AG04450 (cell line): ENCODE measurements around the gene RPL21. TPM values are rescaled to one million over a fixed set of nuclear protein-coding genes. Genes with fewer than 3 reads are reported as not detected.

Source experiments
- CTCF ChIA-PET: fragments of 300-600, 350-600 bp; formaldehyde crosslinking; extraction: SDS; loops from one replicate; lab custom pipeline; 2022; ENCODE audit warnings: antibody characterized with exemption, inconsistent platforms; lab: Charles Lee
- POLR2A ChIA-PET: fragments of 350-600 bp; formaldehyde crosslinking; extraction: SDS; loops from one replicate; lab custom pipeline; 2021; ENCODE audit warnings: antibody characterized with exemption, inconsistent platforms; lab: Yijun Ruan, JAX
- DNase-seq: peaks from one replicate; pipeline ENCODE4 v3.0.0-alpha.2; 2011; ENCODE audit warnings: low read depth, low spot score
- H3K27ac ChIP-seq: one replicate; pipeline ENCODE4 v1.5.1; 2012; ENCODE audit warnings: low read depth, low read length, control low read depth
- H3K27me3 ChIP-seq: one replicate; pipeline ENCODE4 v1.6.0; 2012; ENCODE audit warnings: low read length; ENCODE audit not compliant: control insufficient read depth, insufficient read depth
- H3K4me3 ChIP-seq: 2 replicates; pipeline ENCODE4 v1.5.1; 2011; ENCODE audit warnings: mild to moderate bottlenecking, low read depth, low read length, control low read depth
- H3K9me3 ChIP-seq: 2 replicates; pipeline ENCODE4 v1.5.1; 2012; ENCODE audit warnings: low read length; ENCODE audit not compliant: control insufficient read depth, insufficient read depth
- CTCF ChIP-seq: IDR thresholded peaks from 2 replicates; pipeline ENCODE4 v1.5.1; 2011; ENCODE audit warnings: low read depth, low read length, control low read depth, inconsistent platforms
- polyA plus RNA-seq: library from polyadenylated mRNA; depleted of rRNA; stranded (reverse); fragments of >200 nt; gene quantifications from 2 replicates; pipeline ENCODE4 v1.2.3, GENCODE V29; 2011

The RPL21 gene
- polyA plus RNA-seq, 1 experiment: 1,942 TPM

GRCh38 chr13:27252467-27252866 is 1.1 kb downstream of the RPL21 start:
- CTCF ChIA-PET: interaction anchor here (0.6 to 1.4 kb wide), 2 partner anchors 58 to 87 kb away, joined by 3 read pairs; no protein-coding TSS in a partner anchor

GRCh38 chr13:27257233-27257568 is 5.8 kb downstream of the RPL21 start:
- DNase-seq: no peak
- no peak for TF ChIP-seq CTCF
- H3K27ac ChIP-seq: no peak overlapping the region
- POLR2A ChIA-PET: interaction anchor here (0.7 to 1.4 kb wide), 2 partner anchors 97 to 105 kb away, joined by 5 read pairs; no protein-coding TSS in a partner anchor
- no peaks in the 10 kb centered on the region for H3K9me3 ChIP-seq
- CTCF ChIA-PET: interaction anchor here (0.5 to 1.9 kb wide), 3 partner anchors 8 to 272 kb away, joined by 3 to 12 read pairs (median 4); no protein-coding TSS in a partner anchor
- H3K27me3 ChIP-seq: no peaks in the 10 kb centered on the region
- H3K4me3 ChIP-seq: no peak overlapping the region

More at GRCh38 chr13:27252467-27252866, 1.1 kb downstream of the RPL21 start:
- Histone ChIP-seq H3K27ac (no peak overlapping the region), H3K27me3 (no peaks in the 10 kb centered on the region), H3K9me3 (no peaks in the 10 kb centered on the region; the same call in 1 of the 2 replicates), H3K4me3 (peak overlapping the region; percentile 98)
- no peak for DNase-seq
- TF ChIP-seq CTCF: no peak
- POLR2A ChIA-PET: interaction anchor here (0.9 kb wide), 1 partner anchor 18 kb away, joined by 3 read pairs; the partner anchor contains the start of gene RASL11A

DNA sequence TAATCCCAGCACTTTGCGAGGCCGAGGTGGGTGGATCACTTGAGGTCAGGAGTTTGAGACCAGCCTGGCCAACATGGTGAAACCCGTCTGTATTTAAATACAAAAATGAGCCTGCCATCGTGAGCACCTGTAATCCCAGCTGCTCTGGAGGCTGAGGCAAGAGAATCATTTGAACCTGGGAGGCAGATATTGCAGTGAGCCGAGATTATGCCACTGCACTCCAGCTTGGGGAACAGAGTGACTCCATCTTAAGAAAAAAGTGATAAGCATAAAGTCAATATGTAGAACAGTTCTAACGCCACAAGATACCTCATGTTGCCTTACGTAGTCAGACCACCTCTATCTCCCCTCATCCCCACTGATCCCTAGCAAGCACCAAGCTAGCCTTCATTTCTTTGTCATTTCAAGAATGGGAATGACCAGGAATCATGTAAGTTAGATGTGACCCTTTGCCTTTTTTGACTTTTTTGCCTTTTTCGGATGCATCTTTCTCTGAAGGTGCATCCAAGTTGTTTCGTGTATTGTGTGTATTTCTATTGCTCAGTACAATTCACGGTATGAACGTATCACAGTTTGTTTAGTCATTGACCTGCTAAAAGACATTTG is 6.4 kb downstream of the RPL21 start:
- Histone ChIP-seq H3K27ac (no peak overlapping the region), H3K9me3 (no peaks in the 10 kb centered on the region), H3K4me3 (no peak overlapping the region), H3K27me3 (no peaks in the 10 kb centered on the region)
- no peak for TF ChIP-seq CTCF
- no peak for DNase-seq
- CTCF ChIA-PET: interaction anchor here (0.5 to 1.9 kb wide), 2 partner anchors 251 to 272 kb away, joined by 4 to 12 read pairs; no protein-coding TSS in a partner anchor
- POLR2A ChIA-PET: no interaction called here

GRCh38 chr13:27258637-27259386 is 7.5 kb downstream of the RPL21 start:
- no peak for DNase-seq
- POLR2A ChIA-PET: interaction anchor here (0.9 kb wide), 1 partner anchor 12 kb away, joined by 3 read pairs; the partner anchor contains the start of gene RASL11A
- no peak overlapping the region for H3K27ac ChIP-seq
- H3K27me3 ChIP-seq: no peaks in the 10 kb centered on the region
- TF ChIP-seq CTCF: no peak
- CTCF ChIA-PET: interaction anchor here (0.6 to 1.3 kb wide), 2 partner anchors 273 to 312 kb away, joined by 3 to 5 read pairs; no protein-coding TSS in a partner anchor
- no peak overlapping the region for H3K4me3 ChIP-seq
- no peaks in the 10 kb centered on the region for H3K9me3 ChIP-seq
